ENCODE measurements around the gene PTPRN2.
A peak's percentile ranks its signal among the peaks of the same experiment; 100 is the strongest.

The PTPRN2 gene

DNA sequence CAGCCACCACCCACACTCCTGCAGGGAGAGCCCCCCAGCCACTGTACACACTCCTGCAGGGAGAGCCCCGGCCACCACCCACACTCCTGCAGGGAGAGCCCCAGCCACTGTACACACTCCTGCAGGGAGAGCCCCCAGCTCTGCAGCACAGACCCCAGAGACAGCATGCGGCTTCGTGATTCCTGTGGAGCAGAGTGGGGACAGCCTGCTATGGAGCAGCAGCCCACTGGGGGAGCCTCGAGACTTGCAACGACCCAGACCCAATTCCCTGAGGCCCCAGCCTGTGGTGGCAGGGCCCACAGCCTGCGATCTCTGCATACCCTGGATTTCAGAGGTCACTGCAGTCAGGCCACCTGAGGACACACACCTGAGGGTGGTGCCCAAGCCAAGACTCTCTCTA lies 727.7 kb downstream of the PTPRN2 start:
- peaks cover under 1% of the 10 kb centered on the region for H3K36me3 Mint-ChIP-seq (ENCODE audit: insufficient read depth)
- H3K27me3 Mint-ChIP-seq = peaks cover 8 to 15% of the 10 kb centered on the region in 2 donors
- no peak overlapping the region for H3K27ac Mint-ChIP-seq
- H3K4me3 Mint-ChIP-seq = no peak overlapping the region
- no peak for ATAC-seq (replicated peaks)
- no peak for DNase-seq
- H3K9me3 Mint-ChIP-seq = no peaks in the 10 kb centered on the region
- H3K4me1 Mint-ChIP-seq (ENCODE audit: low read depth in 2 of 2) = no peaks in the 10 kb centered on the region

DNA sequence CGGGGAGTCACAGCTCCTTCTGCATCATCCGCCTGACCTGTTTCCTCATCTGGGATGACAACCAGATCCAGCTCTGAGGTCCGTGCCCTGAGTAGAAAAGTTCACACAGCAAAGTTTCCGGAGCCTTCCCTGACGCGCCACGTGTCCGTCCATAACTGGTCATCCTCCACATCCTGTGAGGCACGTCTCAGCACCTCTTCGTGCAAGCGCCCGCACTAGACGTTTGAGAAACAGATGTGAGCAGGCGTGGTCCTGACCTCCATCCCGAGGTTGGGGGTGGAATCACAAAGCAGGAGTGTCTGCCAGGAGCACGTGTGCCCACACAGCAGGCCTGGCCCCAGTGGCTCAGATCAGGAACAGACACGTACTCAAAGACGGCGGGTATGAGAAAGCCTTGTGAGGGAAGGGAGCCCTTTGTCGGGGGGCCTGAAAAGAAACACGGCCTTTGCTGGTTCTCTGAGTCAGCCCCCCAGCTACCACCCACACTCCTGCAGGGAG lies 730.0 kb downstream of the PTPRN2 start:
- H3K4me3 Mint-ChIP-seq = no peak overlapping the region
- no peak for DNase-seq
- peaks cover 8 to 24% of the 10 kb centered on the region in 2 donors for H3K27me3 Mint-ChIP-seq
- no peak for ATAC-seq (replicated peaks)
- H3K9me3 Mint-ChIP-seq = no peaks in the 10 kb centered on the region
- no peak overlapping the region for H3K27ac Mint-ChIP-seq
- no peaks in the 10 kb centered on the region for H3K4me1 Mint-ChIP-seq (ENCODE audit: low read depth in 2 of 2)
- H3K36me3 Mint-ChIP-seq (ENCODE audit: insufficient read depth) = peaks cover 3% of the 10 kb centered on the region

DNA sequence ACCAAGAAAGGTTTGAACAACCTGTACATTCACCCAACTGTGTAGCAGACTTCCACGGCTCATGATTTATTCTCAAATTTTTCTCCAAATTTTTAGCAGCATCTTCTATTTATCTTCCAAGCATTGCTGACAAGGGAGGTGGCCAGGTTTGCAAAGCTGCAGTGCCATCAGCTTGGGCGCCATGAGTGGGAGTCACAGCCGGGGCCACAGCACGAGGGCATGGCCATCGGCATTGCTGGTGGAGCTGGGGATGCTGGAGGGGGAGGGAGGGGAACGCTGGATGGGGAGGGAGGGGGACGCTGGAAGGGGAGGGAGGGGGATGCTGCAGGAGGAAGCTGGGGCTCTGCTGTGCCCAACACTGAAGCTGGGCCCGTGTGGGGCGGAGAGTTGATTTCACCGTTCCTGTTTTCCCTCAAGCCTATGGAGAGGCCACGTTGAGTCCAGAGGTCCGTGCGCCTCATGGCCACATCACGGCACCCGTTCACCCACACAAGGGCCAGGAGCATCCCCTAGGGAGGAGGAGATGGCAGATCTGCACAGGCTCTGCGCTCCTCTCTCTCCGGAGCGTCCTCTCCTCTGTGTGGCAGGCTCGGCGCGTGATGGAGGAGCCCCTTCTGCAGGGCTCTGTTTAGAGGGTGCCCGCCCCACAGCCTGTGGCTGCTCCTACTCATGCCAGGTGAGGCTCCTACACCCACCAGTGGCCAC lies 730.6 kb downstream of the PTPRN2 start:
- Mint-ChIP-seq H3K9me3 (no peaks in the 10 kb centered on the region), H3K27me3 (peaks cover 8 to 24% of the 10 kb centered on the region in 2 donors), H3K4me3 (no peak overlapping the region), H3K27ac (no peak overlapping the region), H3K4me1 (ENCODE audit: low read depth in 2 of 2) (no peaks in the 10 kb centered on the region), H3K36me3 (ENCODE audit: insufficient read depth) (peaks cover 3% of the 10 kb centered on the region)
- no peak for DNase-seq
- no peak for ATAC-seq (replicated peaks)

DNA sequence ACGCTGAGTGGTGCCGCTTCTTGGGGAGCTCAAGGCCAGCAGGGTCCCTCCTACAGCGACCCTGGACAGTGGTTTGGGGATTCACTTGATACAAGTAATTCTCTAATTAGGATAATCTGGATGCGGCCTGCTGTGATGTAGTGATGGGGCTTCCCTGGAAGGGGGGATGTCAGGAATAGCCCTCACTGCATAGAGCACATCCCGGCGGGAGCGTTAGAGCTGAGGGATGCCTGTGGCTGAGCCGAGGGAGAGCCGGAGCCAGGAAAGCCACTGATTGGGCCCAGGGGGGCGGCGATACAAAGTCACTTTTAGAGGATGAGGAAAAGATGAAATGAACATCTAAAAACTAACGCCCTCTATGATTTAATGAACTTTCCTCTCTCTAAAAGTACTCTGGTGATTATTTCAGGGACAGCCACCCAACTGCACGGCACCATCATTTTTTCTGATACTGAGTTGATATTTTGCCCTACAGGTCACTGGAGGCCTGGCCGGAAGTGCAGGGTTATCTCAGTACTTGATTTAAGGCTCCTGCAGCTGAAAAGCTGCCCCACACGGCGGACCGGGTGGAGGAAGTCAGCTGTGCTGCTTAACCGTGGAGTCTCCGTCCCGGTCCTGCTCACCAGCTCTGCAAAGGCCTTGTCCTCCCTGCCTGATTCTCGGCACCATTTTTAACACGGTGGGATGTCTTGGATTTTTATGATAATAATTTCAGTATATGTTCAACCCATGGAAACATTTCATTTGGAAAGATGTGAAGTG lies 732.0 kb downstream of the PTPRN2 start:
- Mint-ChIP-seq H3K36me3 (ENCODE audit: insufficient read depth) (peaks cover 3% of the 10 kb centered on the region), H3K27me3 (peaks cover 8 to 34% of the 10 kb centered on the region in 2 donors), H3K4me1 (ENCODE audit: low read depth in 2 of 2) (peaks cover 7 to 8% of the 10 kb centered on the region in 2 donors), H3K27ac (no peak overlapping the region), H3K4me3 (no peak overlapping the region), H3K9me3 (no peaks in the 10 kb centered on the region)
- DNase-seq (no peak), ATAC-seq (replicated peaks) (no peak)

DNA sequence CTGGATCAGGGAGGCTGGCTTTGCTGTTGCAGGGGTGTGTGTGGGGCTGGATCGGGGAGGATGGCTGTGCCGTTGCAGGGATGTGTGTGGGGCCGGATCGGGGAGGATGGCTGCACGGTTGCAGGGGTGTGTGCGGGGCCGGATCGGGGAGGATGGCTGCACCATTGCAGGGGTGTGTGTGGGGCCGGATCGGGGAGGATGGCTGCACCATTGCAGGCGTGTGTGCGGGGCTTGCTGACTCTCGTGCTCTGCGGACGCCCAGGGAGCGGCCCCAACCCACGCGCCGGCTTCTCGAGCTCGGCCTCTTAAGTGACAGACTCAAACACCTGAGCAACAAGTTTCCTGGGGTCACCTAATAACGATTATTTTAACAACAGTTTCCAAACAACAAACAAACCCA lies 732.6 kb downstream of the PTPRN2 start:
- H3K27ac Mint-ChIP-seq = no peak overlapping the region
- peak overlapping the region in 1 of 2 donors; percentile 11 for H3K4me3 Mint-ChIP-seq
- H3K36me3 Mint-ChIP-seq (ENCODE audit: insufficient read depth) = peaks cover 3% of the 10 kb centered on the region
- DNase-seq = no peak
- H3K9me3 Mint-ChIP-seq = no peaks in the 10 kb centered on the region
- H3K27me3 Mint-ChIP-seq = peaks cover 4 to 34% of the 10 kb centered on the region in 2 donors
- H3K4me1 Mint-ChIP-seq (ENCODE audit: low read depth in 2 of 2) = peaks cover 7 to 8% of the 10 kb centered on the region in 2 donors
- ATAC-seq (replicated peaks) = no peak

DNA sequence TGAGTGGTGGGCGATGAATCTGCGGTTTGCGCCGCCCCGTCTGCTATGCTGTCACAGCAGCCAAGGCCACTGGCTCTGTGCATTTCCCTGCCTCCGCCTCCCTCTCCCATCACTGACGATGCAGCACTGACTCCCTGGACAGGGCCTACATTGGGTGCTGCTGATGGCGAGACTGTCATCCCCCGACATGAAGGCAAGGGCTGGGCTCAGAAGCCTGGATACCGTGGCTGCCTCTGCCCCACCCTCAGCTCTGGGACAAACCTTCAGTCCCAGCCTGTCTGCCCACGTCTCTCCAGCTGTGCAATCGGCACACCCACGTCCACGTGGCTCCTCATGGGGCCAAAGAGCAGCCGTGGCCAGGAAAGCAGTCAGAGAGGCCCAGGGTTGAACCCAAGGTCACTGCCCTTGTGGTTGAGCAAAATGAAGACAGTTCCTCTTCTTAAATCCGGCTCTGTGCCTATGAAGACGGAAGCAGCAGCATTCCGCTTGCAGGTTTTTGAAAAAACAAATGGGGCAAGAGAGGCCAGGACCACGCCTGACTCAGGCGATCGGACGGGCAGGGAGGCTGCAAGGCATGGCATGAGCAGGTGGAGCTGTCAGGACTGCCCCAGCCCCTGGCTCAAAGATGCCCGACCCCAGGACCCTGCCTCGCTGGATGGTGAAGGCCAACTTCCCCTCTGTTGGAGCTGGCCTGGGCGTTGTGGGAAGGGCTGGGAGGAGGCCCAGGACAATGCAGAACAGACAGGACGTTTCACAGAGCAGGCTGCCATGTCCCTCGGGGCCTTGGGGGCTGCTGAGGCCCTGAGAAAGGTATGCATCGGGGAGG lies 733.3 kb downstream of the PTPRN2 start:
- peaks cover 3% of the 10 kb centered on the region for H3K36me3 Mint-ChIP-seq (ENCODE audit: insufficient read depth)
- H3K27ac Mint-ChIP-seq = no peak overlapping the region
- H3K4me1 Mint-ChIP-seq (ENCODE audit: low read depth in 2 of 2) = peaks cover 7 to 8% of the 10 kb centered on the region in 2 donors
- ATAC-seq (replicated peaks) (peak; percentile 55), DNase-seq (no peak)
- H3K27me3 Mint-ChIP-seq = peaks cover 7 to 38% of the 10 kb centered on the region in 2 donors
- no peaks in the 10 kb centered on the region for H3K9me3 Mint-ChIP-seq
- peak overlapping the region in 1 of 2 donors; percentile 11 for H3K4me3 Mint-ChIP-seq

DNA sequence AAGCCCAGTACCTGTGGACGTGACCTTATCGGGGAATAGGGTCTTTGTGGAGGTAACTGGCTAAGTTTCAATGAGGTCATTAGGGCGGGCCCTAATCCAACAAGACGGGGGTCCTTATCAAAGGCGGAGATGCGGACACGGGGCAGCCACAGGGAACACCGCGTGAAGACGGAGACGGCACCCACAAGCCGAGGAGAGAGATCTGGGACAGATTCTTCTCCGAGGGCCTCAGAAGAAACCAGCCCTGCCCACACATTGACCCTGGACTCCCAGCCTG lies 733.9 kb downstream of the PTPRN2 start:
- peaks cover 7 to 8% of the 10 kb centered on the region in 2 donors for H3K4me1 Mint-ChIP-seq (ENCODE audit: low read depth in 2 of 2)
- H3K9me3 Mint-ChIP-seq = no peaks in the 10 kb centered on the region
- H3K36me3 Mint-ChIP-seq (ENCODE audit: insufficient read depth) = peaks cover 3% of the 10 kb centered on the region
- H3K27me3 Mint-ChIP-seq = peaks cover 7 to 43% of the 10 kb centered on the region in 2 donors
- H3K27ac Mint-ChIP-seq = no peak overlapping the region
- DNase-seq (no peak), ATAC-seq (replicated peaks) (no peak)
- no peak overlapping the region for H3K4me3 Mint-ChIP-seq

DNA sequence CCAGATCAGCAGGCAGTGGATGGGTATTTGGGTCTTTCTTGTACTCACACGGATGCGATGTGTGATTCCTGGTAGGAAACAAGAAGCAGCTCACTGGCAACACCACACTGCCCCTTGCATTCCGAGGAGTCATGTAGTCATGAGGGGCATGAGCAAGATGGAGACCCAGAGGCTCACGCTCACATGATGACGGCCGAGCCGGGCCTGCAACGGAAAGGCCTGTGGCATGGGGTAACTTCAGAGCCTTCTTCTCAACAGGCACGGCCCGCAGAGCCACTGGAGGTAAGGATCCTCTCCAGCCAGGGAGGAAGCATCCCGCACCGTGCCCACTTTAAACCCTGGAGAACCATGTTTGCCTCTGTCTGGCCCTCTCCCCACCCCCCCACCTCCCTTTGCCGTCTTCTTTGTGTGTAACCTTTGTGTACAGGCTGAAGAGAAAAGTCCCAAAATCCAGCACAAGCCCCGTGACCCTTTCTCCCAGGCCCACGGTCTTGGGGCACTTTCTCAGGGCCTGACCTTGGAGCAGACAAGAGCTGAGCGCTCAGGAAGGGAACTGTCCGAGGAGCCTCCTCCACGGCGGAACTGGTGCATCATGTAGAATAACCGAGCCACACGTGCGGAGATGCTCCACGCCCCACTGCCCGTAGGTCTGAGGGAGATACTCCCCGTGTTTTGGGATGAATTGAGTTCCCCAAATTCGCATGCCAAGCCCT lies 734.4 kb downstream of the PTPRN2 start:
- Mint-ChIP-seq H3K36me3 (ENCODE audit: insufficient read depth) (peaks cover 3% of the 10 kb centered on the region), H3K4me3 (no peak overlapping the region), H3K4me1 (ENCODE audit: low read depth in 2 of 2) (peaks cover 7 to 8% of the 10 kb centered on the region in 2 donors), H3K9me3 (no peaks in the 10 kb centered on the region), H3K27ac (no peak overlapping the region), H3K27me3 (peaks cover 7 to 43% of the 10 kb centered on the region in 2 donors)
- ATAC-seq (replicated peaks) = no peak
- DNase-seq = no peak

DNA sequence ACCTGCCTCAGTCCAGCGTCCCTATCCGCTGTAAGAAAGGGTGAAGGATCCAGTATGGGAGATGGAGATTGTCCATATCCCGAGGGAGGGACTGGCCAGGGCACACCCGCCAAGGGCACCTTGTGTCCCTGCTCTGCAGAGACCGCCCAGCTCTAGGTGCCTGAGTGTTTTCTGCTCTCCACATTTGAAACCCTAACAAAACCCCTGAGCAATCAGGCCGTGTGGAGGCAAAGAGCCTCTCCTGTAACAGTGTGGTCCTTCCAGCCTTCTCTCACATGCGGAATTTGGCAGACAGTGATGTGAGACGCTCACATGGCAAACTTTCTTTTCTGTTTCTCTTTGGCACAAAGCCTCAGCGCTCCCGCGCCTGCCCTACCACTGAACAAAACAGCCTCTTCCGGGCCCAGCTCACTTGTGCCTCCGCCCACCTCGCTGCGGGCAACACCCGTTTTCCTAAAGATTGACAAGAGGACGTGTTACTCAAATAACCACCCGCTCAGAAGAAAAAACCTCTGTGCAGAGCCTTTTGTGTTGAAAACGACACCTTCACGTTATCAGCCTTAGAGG lies 736.0 kb downstream of the PTPRN2 start:
- peaks cover 3% of the 10 kb centered on the region for H3K36me3 Mint-ChIP-seq (ENCODE audit: insufficient read depth)
- peak; percentile 26 for ATAC-seq (replicated peaks)
- peak overlapping the region; percentile 45 to 51 for H3K4me3 Mint-ChIP-seq
- H3K27me3 Mint-ChIP-seq = peaks cover 7 to 43% of the 10 kb centered on the region in 2 donors
- DNase-seq = no peak
- H3K27ac Mint-ChIP-seq = peak overlapping the region; percentile 70 to 88
- H3K4me1 Mint-ChIP-seq (ENCODE audit: low read depth in 2 of 2) = peaks cover 7 to 8% of the 10 kb centered on the region in 2 donors
- H3K9me3 Mint-ChIP-seq = no peaks in the 10 kb centered on the region

DNA sequence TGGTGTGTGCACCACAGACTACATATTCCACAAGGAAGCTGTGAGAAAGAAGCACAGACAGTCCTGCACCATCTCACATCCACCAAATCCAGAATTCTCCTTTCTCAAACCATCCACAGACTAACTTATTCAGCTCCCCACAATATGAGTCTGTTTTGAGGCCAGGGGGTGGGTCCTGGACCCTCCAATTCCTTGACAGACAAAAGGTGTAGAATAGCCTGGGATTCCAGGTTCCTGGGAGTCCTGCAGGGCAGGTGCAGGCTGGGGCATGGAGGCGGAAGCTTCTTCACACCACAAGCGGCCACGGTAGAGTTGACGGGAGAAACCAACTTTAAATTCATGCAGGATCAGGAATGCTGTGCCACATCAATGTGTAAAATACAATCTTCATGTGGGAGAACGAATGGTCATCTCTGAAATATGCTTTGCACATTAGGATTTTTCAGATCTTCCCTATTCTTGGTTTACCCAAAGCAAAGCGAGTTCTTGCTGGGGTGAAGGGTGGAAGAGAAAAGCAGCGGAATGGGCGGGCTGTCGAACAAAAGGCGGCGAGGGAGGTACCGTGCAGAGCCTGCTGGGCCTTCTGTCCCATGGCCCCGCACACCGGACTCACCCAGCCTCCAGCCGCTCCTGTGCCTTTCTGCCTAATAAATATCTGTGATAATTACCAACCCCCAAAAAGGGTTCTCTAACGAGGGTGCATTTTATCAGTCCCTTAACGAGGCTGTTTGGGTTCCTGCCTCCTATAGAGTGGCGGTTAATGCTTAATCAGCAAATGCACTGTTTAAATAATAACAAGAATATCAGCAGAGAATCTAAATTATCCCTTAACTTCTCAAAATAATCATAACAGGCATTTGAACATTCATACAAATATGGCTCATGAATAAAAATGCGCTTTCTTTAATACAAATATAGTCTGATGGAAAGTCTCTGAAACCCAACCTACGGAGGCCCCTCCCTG lies 736.9 kb downstream of the PTPRN2 start:
- no peak for DNase-seq
- no peak for ATAC-seq (replicated peaks)
- Mint-ChIP-seq H3K4me3 (peak overlapping the region in 1 of 2 donors; percentile 45), H3K9me3 (no peaks in the 10 kb centered on the region), H3K4me1 (ENCODE audit: low read depth in 2 of 2) (peaks cover 7 to 8% of the 10 kb centered on the region in 2 donors), H3K27me3 (peaks cover 7 to 43% of the 10 kb centered on the region in 2 donors), H3K27ac (no peak overlapping the region), H3K36me3 (ENCODE audit: insufficient read depth) (peaks cover 3% of the 10 kb centered on the region)

DNA sequence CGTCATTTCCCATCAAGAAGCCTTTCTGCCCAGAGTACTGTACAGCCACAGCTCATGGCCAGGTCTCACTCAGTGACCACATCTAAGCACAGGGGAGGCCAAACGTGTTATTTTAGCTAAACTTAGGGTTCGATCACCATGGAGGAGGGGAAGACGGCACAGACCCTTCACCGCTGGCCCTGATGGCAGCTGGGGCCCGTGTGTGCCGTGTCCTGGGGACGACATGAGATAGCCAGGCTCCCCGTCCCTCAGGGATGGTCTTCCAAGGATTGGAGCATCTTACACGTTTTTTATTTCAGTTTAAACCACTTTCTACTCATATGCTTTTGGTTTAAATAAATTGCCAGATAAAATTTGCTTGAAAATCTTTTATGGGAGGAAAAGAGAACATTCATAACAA lies 737.9 kb downstream of the PTPRN2 start:
- DNase-seq (no peak), ATAC-seq (replicated peaks) (no peak)
- peaks cover 8 to 45% of the 10 kb centered on the region in 2 donors for H3K27me3 Mint-ChIP-seq
- H3K36me3 Mint-ChIP-seq (ENCODE audit: insufficient read depth) = peaks cover under 1% of the 10 kb centered on the region
- no peak overlapping the region for H3K27ac Mint-ChIP-seq
- H3K4me1 Mint-ChIP-seq (ENCODE audit: low read depth in 2 of 2) = peaks cover 7 to 8% of the 10 kb centered on the region in 2 donors
- no peak overlapping the region for H3K4me3 Mint-ChIP-seq
- H3K9me3 Mint-ChIP-seq = no peaks in the 10 kb centered on the region

DNA sequence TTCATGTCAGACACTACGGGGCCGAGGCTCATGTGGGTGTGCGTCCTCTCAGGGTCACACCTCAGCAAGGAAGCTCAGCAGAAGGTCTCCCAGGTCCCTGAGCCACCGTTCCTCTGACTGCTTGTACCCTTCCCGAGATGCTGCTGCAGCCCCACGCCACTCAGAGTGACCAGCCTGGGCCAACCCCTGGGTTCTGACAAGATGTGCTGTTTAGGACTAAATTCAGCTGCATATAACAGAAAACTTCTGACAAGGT lies 738.4 kb downstream of the PTPRN2 start:
- Mint-ChIP-seq H3K4me3 (no peak overlapping the region), H3K27me3 (peaks cover 12 to 45% of the 10 kb centered on the region in 2 donors), H3K27ac (no peak overlapping the region), H3K4me1 (ENCODE audit: low read depth in 2 of 2) (peaks cover 7 to 8% of the 10 kb centered on the region in 2 donors), H3K9me3 (no peaks in the 10 kb centered on the region), H3K36me3 (ENCODE audit: insufficient read depth) (no peaks in the 10 kb centered on the region)
- DNase-seq (no peak), ATAC-seq (replicated peaks) (no peak)

All from effector memory CD8-positive, alpha-beta T cell (primary cell).